GM19468 (cell line): Measurements from ENCODE around the gene OSER1.

Experiments
- ATAC-seq: cut with Tn5 transposase; IDR thresholded peaks from one replicate; pipeline ENCODE4 v1.9.1; 2021; ENCODE audit warnings: mild to moderate bottlenecking, moderate library complexity, moderate number of reproducible peaks; ENCODE audit not compliant: unreplicated experiment; ENCODE audit errors: extremely low read depth

The OSER1 gene

DNA sequence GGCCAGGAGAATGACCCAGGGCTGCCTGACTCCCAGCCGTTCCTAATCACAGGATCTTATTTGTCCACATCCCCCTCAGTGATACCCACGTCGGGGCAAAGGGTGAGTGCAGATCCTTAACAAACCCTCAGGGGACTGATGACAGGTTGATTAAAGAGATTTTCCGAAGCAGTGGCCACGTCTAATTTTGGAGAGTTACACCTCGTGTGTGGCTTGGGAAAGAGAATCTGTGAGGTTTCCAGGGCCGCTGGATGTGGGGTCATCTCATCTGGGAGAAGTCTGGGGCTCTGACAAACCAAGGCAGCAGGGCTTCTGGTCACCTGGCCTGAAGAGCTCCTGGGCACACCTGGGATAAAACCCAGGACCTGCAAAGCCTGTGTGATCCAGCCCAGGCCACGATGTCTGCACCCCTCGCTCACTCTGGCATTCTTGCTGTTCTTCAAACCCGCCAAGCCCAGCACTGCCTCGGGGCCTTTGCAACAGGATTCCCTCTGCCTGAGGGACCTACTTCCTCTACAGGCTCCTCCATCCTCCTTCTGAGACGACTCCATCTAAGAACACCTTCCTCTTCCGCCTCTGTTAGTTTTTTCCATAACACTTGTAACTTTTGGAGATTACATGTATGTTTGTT lies 28.3 kb downstream of the OSER1 start:
- no peak for ATAC-seq

DNA sequence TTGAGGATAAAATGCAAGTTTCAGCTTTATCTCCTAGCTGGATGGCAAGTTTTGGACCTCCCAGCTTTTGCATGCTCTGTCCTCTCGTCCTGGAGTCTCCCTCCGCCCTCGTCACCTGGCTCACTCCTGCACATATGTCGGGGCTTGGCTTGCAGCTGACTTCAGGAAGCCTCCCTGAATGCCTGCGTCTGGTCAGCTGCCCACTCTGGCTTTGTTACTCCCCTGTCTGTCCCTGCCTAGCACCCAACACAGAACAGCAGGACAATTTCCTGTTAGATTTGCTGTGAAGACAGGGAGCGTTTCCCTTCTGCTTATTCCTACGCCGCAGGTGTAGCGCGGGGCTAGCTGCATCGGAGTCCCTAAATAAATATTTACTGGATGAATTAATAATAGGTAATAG lies 29.0 kb downstream of the OSER1 start:
- no peak for ATAC-seq

- ATAC-seq, result no peak
Observed at GRCh38 chr20:44180814-44181213, 29.8 kb downstream of the OSER1 start.

GRCh38 chr20:44176833-44177534 lies 33.6 kb downstream of the OSER1 start:
- no peak for ATAC-seq

GRCh38 chr20:44174996-44175765 lies 35.4 kb downstream of the OSER1 start:
- ATAC-seq, result no peak

DNA sequence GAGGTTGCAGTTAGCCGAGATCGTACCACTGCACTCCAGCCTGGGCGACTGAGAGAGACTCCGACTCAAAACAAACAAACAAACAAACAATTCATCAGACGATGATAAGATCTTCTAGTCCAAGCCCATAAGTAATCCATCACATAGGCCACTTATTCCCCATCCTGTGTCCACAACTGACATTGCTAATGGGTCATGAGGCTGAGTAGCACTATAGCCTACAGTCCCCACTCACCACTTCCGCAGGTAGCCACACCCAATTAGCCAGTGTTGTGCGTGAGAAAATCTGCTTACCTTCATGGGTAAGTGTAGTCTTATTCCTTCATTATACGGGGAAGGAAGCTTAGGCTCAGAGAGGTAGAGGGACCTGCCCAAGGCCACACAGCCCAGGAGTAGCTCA lies 36.7 kb downstream of the OSER1 start:
- no peak for ATAC-seq

GRCh38 chr20:44173116-44173515 lies 37.5 kb downstream of the OSER1 start:
- ATAC-seq, result no peak

DNA sequence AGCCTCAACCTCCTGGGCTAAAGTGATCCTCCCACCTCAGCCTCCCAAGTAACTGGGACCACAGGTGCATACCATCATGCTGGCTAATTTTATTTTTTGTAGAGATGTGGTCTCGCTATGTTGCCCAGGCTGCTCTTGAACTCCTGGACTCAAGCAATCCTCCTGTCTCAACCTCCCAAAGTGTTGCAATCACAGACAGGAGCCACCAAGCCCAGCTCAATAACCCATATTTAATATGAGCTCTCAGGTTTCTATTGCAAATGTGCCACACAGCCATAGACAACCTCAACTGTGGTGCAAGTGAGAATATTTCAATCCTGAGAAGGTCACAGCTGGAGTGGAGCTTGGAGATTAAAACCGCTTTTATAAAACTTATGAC lies 38.0 kb downstream of the OSER1 start:
- ATAC-seq, result no peak

DNA sequence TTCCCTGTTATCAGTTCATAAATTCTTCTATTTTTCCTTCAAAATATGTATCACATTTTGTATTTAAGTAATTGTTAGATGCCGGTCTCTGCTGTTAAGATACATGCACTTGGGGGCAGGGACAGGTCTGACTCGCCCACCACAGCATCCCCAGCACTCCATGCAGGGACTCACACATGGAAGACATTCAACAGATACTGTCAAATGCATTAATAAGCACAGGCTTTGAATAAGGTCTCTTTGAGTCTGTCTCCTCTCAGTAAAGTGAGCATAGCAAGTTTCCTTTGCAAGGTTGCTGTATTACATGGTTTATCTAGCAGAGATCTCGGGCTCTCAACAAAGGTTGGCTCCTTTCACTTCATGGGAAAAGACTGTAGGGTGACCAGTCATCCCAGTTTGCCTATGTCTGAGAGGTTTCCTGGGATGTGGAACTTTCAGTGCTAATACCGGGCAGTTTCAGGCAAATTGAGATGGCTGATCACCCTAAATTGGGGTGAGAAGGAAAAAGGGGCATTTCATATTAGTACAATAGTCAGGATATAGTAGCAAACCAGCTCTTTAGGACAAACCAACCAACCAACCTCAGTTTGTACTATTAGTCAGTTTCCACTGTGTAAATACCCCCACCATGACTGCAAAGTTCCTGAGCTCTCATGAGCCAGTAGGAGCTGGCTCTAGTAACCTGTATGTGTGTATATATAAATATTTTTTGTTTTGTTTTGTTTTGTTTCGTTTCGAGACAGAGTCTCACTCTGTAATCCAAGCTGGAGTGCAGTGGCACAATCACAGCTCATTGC lies 38.6 kb downstream of the OSER1 start:
- no peak for ATAC-seq

DNA sequence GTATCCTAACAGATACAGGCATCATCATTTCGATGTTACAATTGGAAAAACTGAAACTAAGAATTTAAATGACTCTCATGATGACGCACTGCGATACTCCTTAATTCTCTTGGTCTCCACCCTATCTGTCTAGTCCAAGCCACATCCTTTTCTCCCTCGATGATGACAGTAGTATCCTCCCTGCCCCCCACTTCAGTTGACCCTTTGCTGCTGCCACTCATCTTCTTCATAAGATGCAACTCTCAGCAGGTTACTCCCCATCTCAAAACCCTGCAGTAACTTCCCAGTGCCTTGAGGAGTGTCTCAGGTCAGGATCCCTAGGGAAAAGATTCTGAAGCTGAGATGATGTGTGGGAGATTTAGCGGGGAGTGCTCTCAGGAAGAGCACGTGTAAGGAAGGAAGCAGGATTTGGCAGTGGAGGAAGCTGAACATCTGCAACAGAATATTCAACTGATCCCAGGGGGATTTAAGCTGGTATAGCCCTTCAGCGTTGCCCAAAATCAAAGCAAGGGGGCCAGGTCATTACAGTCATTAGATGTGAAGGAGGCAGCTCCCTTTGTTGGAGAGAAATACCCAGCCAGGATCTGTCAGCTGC lies 39.7 kb downstream of the OSER1 start:
- ATAC-seq, result no peak

DNA sequence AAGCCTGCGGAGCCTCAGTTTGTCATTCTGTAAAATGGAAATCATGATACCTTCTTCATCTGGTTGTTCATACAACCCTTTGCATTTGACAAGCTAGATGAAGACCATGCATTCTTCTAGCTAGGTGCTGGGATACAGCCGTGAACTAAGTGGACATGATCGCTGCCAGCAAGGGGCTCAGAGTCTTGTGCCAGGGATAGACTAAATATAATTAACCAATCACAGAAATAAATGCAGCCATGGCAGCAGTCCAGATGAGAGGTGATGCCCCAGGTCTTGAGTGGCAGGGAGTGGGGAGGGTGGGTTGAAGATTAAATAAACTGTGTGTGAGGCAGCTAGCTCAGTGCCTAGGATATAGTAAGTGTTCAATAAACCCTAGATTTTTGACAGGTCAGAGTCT lies 42.8 kb downstream of the OSER1 start:
- ATAC-seq, result no peak

DNA sequence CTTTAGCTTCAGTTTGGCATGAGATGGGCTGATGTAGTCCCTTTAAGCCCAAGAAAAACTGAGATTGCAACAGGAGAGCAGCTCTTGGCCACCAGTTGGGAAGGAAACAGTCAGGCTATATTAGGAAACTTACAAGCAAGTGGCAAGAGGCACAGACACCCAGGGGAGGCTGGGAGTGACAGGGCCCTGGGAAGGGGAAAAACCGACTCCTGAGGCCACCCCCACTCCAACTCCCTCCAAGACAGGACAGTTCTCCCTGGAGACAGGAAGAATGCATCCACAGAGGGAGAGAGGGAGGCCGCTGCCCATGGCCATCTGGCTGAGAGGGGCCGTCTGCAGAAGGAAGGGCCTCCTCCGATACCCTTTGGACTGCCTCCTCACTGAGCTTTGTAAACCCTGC lies 44.1 kb downstream of the OSER1 start:
- no peak for ATAC-seq

- no peak for ATAC-seq
Observed at GRCh38 chr20:44166008-44166407, 44.6 kb downstream of the OSER1 start.

DNA sequence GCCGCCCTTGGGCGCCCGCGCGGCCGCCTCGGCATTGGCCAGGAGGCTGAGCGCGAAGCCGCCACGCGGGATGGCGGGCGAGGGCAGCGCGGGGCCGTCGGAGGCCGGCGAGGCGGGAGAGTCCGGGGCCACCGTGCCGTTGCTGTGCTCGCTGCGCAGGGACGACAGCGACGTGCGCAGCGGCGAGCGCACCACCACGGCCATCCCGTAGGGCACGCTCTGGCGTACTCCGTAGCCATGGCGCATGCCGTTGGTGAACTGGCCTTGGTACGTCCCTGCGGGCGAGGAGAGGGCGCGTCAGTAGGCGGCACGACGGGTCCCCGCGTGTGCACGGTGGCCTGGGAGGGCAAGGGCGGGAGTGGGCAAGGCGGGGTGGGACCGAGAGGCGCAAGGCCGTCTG lies 50.4 kb downstream of the OSER1 start:
- no peak for ATAC-seq

DNA sequence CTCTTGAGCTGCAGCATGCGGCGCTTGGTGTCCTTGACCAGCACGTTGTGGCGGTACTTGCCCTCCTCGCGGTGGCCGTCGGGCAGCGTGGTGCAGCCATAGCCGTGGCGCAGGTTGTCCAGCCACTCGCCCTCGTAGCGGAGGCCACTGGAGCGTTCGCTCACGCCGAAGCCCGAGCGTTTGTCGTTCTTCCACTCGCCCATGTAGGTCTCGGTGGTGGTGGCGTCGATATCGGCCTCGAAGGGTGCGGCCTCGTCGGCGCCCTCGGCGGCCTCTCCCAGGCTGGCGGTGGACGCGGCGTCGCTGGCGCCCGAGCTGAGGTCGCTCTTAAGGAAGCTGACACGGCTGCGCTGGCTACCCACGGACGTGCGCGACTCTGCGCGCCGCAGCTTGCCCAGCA lies 50.9 kb downstream of the OSER1 start:
- no peak for ATAC-seq

GRCh38 chr20:44159125-44159524 lies 51.4 kb downstream of the OSER1 start:
- ATAC-seq, result no peak

GRCh38 chr20:44157061-44157460 lies 53.5 kb downstream of the OSER1 start:
- no peak for ATAC-seq

DNA sequence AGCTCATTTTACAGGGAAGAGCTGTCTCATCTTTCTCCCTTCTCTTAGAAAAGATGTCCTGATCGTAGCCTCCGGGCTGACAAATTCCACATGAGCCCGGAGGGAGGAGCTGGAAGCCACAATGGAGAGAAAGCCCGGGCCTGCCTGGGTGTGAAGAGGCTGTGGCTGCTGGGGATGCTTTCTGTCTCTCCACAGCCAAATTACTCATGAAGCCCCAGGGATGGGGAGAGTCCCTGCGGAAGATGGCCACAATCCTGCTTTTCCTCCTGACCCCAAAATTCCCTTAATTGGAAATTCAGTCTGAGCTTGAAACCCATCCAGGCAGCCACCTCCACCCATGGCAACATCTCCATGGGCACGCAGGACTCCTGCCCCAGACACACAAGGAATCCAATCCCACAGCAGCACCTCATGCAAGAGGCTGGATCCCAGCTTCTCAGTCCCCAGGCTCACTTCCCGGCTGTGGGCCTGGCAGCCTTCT lies 56.0 kb downstream of the OSER1 start:
- no peak for ATAC-seq

- no peak for ATAC-seq
Observed at GRCh38 chr20:44153636-44154043, 56.9 kb downstream of the OSER1 start.
